ENCODE results near the gene PIBF1. TPM values are rescaled to one million over a fixed set of nuclear protein-coding genes. Genes with fewer than 3 reads are reported as not detected.
"Not testable (repeated sequence)": the region's sequence is repeated elsewhere in the genome, so short reads cannot be mapped to it uniquely, and the experiment has no call there.

Gene PIBF1
- total RNA-seq, 4 donors from 2014 or later, result 19.4 to 63.8 (median 40.2) TPM

- H3K4me1 ChIP-seq, result no peaks in the 10 kb centered on the region
Observed at GRCh38 chr13:73038064-73038463, 256.1 kb downstream of the PIBF1 start.

GRCh38 chr13:73039201-73040108 is 257.5 kb downstream of the PIBF1 start:
- peaks cover 0 to 3% (median 0%) of the 10 kb centered on the region in 4 donors for H3K9me3 ChIP-seq
- DNase-seq (ENCODE audit: low spot score in 2 of 2), result no peak
- no peaks in the 10 kb centered on the region for H3K4me1 ChIP-seq
- H3K27ac ChIP-seq, result no peak overlapping the region
- H3K27me3 ChIP-seq, result no peaks in the 10 kb centered on the region
- H3K36me3 ChIP-seq, result no peaks in the 10 kb centered on the region
- 88 to 91% methylated on average over 2 of the region's 2 CpGs for WGBS, 2 donors
- H3K4me3 ChIP-seq, result no peak overlapping the region
- TF ChIP-seq, protein P1, sequence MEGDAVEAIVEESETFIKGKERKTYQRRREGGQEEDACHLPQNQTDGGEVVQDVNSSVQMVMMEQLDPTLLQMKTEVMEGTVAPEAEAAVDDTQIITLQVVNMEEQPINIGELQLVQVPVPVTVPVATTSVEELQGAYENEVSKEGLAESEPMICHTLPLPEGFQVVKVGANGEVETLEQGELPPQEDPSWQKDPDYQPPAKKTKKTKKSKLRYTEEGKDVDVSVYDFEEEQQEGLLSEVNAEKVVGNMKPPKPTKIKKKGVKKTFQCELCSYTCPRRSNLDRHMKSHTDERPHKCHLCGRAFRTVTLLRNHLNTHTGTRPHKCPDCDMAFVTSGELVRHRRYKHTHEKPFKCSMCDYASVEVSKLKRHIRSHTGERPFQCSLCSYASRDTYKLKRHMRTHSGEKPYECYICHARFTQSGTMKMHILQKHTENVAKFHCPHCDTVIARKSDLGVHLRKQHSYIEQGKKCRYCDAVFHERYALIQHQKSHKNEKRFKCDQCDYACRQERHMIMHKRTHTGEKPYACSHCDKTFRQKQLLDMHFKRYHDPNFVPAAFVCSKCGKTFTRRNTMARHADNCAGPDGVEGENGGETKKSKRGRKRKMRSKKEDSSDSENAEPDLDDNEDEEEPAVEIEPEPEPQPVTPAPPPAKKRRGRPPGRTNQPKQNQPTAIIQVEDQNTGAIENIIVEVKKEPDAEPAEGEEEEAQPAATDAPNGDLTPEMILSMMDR (IDR thresholded peaks at IDR 0.05), result no peak
- TF ChIP-seq EP300 (IDR thresholded peaks at IDR 0.05), result no peak
- no peak for TF ChIP-seq POLR2A (IDR thresholded peaks at IDR 0.05)

More at GRCh38 chr13:73038064-73038463, 256.1 kb downstream of the PIBF1 start:
- TF ChIP-seq POLR2A (IDR thresholded peaks at IDR 0.05), result no peak
- TF ChIP-seq, protein P1 (IDR thresholded peaks at IDR 0.05), result no peak
- TF ChIP-seq EP300 (IDR thresholded peaks at IDR 0.05), result no peak
- Histone ChIP-seq H3K27ac (no peak overlapping the region), H3K9me3 (peaks cover 0 to 1% (median 0%) of the 10 kb centered on the region in 4 donors), H3K27me3 (no peaks in the 10 kb centered on the region), H3K4me3 (no peak overlapping the region), H3K36me3 (no peaks in the 10 kb centered on the region)
- DNase-seq (ENCODE audit: low spot score in 2 of 2), result no peak

DNA sequence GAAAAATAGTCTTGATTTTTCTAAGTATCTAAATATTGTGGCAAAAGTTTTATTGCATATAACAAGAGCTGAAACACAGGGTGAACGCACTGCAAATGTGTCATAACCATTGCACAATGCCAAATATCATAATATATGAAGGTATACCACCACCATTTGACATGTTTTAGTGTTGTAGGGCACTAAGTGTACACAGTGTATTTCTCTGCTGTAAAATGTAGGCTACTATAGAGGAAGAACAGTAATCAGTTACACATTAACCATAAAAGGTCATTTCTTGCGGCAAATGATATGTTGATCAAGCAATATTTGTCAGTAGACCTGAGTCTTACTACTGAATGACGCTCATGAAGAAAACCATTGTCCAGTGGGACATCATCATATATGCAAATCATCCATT is 258.6 kb downstream of the PIBF1 start:
- Histone ChIP-seq H3K4me1 (no peaks in the 10 kb centered on the region), H3K9me3 (peaks cover 0 to 3% (median 0%) of the 10 kb centered on the region in 4 donors), H3K27ac (no peak overlapping the region), H3K27me3 (no peaks in the 10 kb centered on the region), H3K36me3 (no peaks in the 10 kb centered on the region), H3K4me3 (no peak overlapping the region)
- no peak for TF ChIP-seq POLR2A (IDR thresholded peaks at IDR 0.05)
- TF ChIP-seq EP300 (IDR thresholded peaks at IDR 0.05), result no peak
- TF ChIP-seq, protein P1 (IDR thresholded peaks at IDR 0.05), result no peak
- 88 to 93% methylated on average over 3 of the region's 3 CpGs for WGBS, 2 donors
- DNase-seq (ENCODE audit: low spot score in 2 of 2), result no peak

- no peaks in the 10 kb centered on the region for H3K4me1 ChIP-seq
- no peak overlapping the region for H3K27ac ChIP-seq
- H3K36me3 ChIP-seq, result no peaks in the 10 kb centered on the region
- H3K27me3 ChIP-seq, result no peaks in the 10 kb centered on the region
- TF ChIP-seq, protein P1 (IDR thresholded peaks at IDR 0.05), result no peak
- no peak for TF ChIP-seq EP300 (IDR thresholded peaks at IDR 0.05)
- DNase-seq (ENCODE audit: low spot score in 2 of 2), result no peak
- peaks cover 0 to 3% (median 0%) of the 10 kb centered on the region in 4 donors for H3K9me3 ChIP-seq
- H3K4me3 ChIP-seq, result no peak overlapping the region
- WGBS, 2 donors, result 80 to 82% methylated on average over 7 of the region's 7 CpGs
Observed at GRCh38 chr13:73040968-73041596, 259.1 kb downstream of the PIBF1 start.

DNA sequence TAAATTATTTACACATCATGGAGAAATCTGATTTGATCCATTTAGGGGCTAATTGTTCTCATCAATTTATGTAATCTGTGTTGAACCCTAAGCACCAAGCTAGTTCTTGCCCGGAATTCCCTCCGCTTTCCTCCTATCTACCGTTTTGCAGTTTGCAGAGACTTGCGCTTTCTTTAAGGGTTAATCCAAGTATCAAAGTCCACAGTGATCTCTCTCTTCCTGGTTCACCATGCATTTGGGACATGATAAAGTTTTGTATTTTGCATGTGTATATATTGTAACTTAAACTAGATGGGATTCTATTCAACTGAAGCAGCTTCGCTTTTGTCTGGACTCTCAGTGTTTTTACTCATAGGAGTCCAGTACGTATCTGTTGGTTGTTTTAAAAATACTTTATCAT is 263.1 kb downstream of the PIBF1 start:
- no peak for TF ChIP-seq POLR2A (IDR thresholded peaks at IDR 0.05)
- TF ChIP-seq EP300 (IDR thresholded peaks at IDR 0.05), result no peak
- TF ChIP-seq, protein P1 (IDR thresholded peaks at IDR 0.05), result no peak
- H3K27me3 ChIP-seq, result no peaks in the 10 kb centered on the region
- H3K36me3 ChIP-seq, result no peaks in the 10 kb centered on the region
- H3K9me3 ChIP-seq, result peaks cover 0 to 3% (median 0%) of the 10 kb centered on the region in 4 donors
- no peak overlapping the region for H3K27ac ChIP-seq
- DNase-seq (ENCODE audit: low spot score in 2 of 2), result no peak
- H3K4me1 ChIP-seq, result no peaks in the 10 kb centered on the region
- WGBS, 2 donors, result 86 to 90% methylated on average over 6 of the region's 6 CpGs
- no peak overlapping the region for H3K4me3 ChIP-seq

DNA sequence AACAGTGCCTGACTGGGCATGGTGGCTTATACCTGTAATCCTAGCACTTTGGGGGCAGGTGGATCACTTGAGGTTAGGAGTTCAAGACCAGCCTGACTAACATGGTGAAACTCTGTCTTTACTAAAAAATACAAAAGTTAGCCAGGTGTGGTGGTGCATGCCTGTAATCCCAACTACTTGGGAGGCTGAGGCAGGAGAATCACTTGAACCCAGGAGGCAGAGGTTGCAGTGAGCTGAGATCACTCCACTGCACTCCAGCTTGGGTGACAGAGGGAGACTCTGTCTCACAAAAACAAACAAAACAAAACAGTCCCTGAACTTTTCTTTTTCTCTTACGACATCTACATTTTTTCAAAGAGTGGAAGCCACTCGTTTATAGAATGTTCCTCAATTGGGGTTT is 266.7 kb downstream of the PIBF1 start:
- 70 to 73% methylated on average over 2 of the region's 2 CpGs for WGBS, 2 donors
- DNase-seq (ENCODE audit: low spot score in 2 of 2); H3K4me1 ChIP-seq; H3K27me3 ChIP-seq; H3K27ac ChIP-seq; H3K4me3 ChIP-seq; H3K9me3 ChIP-seq; H3K36me3 ChIP-seq: not testable (repeated sequence)

All from tibial nerve (tissue), 4 donors.